Measurements from ENCODE around the gene GEMIN7.

Gene GEMIN7, protein sequence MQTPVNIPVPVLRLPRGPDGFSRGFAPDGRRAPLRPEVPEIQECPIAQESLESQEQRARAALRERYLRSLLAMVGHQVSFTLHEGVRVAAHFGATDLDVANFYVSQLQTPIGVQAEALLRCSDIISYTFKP

DNA sequence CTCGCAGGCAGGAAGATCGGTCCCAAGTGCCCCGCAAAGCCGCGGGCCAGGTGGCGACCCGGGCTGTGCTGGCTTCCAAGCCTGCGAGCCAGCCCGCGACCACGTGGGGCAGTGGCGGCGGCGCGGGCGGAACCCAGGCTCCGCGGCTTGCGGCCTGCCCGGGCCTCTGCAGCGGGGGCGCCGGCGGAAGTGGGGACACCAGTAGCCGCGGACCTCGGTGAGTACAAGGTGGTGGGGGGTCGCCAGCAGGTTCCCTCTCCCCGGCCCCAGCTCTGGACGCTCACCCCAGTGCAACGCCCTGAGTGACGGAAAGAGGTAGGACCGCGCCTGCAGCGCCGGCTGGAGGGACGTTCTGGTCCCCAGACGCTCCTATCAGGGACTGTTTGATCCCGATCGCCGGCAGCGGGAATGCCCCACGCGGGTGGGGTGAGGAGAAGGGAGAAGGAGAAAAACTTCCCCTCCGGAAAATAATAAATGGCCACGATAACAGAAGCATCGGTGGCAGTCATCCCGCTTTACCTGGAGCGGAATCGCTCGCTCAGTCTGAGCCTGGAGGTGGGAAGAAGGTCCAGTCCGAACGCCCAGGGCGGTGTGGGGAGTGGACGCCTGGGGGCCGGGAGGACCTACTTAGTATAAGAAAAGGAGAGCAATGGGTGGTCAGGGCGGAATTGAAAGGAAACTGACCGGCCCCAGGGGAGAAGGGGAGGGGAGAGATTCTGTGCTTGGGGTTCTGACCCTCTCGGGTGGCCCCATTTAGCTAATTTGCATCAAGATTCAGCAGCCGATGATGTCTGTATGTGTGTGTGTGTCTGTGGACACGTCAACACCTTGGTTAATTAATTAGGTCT lies at the start of gene GEMIN7:
GEMIN7 (plus strand) TSS at position 198 of the 848 bp plus-strand sequence. CDS start 10,855 bp downstream, outside the sequence.
- no peak for DNase-seq (ENCODE audit: low spot score)

DNA sequence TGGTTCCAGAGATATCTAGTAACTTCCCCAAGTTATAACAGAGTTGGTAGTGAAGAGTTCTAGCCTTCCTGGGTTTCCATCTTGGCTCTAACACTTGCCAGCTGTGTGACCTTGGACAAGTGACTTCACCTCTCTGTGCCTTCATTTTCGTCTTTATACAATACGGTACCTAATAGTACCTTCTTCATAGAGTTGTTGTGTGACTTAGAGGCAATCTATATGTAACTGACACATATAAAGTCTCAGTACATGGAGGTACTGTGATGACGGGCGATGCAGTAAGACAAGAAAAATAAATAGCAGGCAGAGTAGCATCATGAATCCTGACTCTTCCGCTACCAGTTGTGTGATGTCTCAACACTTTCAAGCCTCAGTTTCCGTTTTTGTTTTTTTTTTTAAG lies 48.2 kb upstream of the GEMIN7 start:
- DNase-seq (ENCODE audit: low spot score): no peak

- DNase-seq (ENCODE audit: low spot score): no peak
Observed at GRCh38 chr19:45032421-45032820, 46.6 kb upstream of the GEMIN7 start.

GRCh38 chr19:45035755-45036154 lies 43.3 kb upstream of the GEMIN7 start:
- no peak for DNase-seq (ENCODE audit: low spot score)

GRCh38 chr19:45037393-45038169 lies 41.5 kb upstream of the GEMIN7 start:
- DNase-seq (ENCODE audit: low spot score): no peak

DNA sequence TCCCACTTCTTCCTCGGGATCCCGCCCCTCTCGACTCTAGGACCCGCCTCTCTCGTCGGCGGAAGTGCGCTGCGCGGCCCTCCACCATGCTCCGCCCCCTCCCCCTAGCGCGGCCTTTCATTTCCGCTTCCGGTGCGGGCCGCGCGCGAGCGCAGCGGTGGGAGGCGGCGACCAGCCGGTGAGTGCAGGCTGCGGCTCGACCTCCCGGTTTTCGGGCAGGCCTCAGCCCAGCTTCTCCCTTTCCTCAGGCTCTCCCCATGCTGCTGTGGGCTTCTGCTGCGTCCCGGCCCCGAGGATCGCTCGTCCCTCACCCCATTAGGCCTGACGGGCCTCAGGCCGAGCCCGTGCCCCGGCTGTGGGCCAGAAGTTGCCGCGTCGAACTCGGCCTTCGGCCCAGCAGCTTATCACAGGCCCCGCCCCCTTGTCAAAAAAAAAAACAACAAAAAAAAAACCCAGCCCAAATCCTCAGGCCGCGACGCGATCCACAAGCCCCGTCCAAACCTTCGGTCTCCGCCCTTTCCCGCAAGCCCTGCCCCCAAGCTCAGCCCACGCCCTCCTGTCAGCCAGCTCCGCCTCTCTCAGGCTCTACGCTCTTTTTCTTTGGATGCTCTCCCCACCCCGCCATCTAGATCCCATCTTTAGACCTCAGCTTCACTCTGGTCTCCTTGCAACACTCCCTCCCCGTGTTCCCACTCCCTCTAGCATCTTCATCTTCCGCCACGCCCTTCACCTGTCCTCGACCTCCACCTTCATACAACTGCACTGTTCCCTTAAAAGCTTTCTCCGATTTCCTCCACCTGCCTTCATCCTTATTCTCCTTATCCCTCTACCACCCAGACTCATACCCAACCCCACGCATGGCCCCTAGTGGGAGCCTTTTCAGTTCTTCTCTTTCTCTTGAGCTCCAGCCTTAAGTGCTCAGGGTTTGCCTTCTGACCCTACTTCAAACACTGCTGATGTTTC lies 39.8 kb upstream of the GEMIN7 start, which contains the start of gene CLASRP:
CLASRP (plus strand) TSS at position 115 of the 963 bp plus-strand sequence. CDS start 1,168 bp downstream, outside the sequence.
- peak; percentile 90 for DNase-seq (ENCODE audit: low spot score)

GRCh38 chr19:45040059-45040771 lies 38.8 kb upstream of the GEMIN7 start:
- DNase-seq (ENCODE audit: low spot score): no peak

DNA sequence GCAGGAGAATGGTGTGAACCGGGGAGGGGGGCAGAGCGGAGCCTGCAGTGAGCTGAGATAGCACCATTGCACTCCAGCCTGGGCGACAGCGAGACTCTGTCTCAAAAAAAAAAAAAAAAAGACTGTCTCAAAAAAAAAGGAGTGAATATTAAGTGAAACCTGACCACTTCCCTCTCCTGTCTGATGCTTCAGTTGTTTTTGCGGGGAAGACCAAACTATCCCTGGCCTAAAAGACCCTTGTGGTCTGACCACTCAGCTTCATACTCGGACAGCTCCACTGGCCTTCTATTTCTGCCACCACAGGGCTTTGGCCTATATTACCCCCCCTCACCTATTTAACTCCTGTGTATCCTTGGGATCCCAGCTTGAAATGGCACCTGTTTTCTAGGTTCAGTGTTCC lies 37.9 kb upstream of the GEMIN7 start:
- DNase-seq (ENCODE audit: low spot score): no peak

DNA sequence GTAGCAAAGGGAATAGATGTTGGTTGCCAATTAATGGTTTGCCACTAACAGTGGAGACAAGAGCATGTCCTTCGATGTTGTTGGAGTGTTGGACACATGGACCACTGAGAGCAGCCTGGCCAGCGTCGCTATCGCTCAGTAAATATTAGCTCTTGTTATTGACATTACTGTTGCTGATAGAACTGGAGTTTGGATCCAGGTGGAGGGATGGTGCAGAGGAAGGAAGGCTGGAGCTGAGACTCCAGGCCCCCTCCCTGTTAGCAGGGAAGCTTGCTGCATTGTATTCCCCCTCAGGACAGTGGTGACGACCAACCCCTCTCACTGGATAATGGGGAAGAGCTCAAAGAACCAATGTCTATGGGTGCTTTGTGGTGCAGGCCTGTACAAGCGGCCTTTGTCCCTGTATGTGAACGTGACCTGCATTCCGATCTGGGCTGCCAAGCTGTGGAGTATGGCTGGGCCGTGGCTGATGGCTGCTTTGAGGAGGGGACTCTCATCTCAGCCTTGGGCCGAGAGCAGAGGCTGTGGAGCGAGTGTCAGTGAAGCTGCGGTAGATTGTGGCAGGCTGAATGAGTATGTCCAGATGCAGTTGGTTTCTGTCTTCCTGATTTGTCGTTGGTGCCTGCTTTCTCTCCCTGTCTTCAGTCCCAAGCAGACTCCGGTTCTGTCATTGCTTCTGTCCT lies 33.2 kb upstream of the GEMIN7 start:
- DNase-seq (ENCODE audit: low spot score): peak; percentile 99

GRCh38 chr19:45046355-45046754 lies 32.7 kb upstream of the GEMIN7 start:
- DNase-seq (ENCODE audit: low spot score): no peak

- no peak for DNase-seq (ENCODE audit: low spot score)
Observed at GRCh38 chr19:45047188-45047797, 31.8 kb upstream of the GEMIN7 start.

DNA sequence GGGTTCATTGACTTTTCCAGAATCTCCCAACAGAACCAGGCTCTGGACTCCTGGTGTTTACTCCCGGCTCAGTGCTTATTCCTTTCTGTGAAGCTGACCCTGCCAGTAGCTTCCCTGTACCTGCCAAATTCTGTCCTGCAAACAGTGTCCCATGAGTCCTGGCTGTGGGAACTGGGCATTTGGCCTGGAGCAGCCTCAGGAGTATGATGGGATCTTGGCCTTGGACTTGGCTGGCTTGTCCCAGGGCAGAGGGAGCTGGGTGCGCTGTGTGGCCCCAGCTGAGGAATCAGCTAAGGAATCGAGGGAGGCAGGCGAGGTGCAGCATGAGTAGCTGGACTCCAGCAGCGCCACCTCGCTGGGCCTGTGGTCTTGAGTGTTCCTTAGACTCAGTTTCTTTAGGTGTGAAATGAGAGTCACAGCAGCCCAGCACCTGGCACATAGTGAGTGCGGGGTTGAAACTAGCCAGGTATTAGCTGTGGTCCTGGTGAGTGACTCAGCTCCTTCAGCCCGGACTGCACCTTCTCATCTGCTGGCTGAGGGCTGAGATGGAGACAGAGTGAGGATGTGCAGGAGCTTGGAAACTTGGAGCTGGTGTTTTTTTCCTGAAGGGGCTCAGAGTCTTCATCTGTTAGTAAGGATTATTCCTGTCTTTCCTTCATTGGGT lies 29.9 kb upstream of the GEMIN7 start:
- DNase-seq (ENCODE audit: low spot score): peak; percentile 51

DNA sequence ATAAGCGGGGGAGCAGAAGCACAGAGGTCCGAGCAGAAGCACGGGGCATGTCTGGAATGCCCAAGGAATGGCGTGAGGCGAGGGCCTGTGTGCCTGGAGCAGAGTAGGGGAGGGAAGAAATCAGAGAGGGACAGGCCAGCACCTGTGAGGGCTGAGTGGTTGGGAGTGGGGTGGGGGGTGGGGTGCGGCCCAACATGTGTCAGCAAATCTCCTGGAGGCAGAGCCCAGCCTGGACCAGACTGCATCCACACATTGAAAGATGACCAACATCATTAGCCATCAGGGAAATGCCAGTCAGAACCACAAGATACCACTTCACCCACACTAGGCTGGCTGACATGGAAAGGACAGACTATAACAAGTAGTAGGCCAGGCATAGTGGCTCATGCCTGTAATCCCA lies 29.0 kb upstream of the GEMIN7 start:
- no peak for DNase-seq (ENCODE audit: low spot score)

DNA sequence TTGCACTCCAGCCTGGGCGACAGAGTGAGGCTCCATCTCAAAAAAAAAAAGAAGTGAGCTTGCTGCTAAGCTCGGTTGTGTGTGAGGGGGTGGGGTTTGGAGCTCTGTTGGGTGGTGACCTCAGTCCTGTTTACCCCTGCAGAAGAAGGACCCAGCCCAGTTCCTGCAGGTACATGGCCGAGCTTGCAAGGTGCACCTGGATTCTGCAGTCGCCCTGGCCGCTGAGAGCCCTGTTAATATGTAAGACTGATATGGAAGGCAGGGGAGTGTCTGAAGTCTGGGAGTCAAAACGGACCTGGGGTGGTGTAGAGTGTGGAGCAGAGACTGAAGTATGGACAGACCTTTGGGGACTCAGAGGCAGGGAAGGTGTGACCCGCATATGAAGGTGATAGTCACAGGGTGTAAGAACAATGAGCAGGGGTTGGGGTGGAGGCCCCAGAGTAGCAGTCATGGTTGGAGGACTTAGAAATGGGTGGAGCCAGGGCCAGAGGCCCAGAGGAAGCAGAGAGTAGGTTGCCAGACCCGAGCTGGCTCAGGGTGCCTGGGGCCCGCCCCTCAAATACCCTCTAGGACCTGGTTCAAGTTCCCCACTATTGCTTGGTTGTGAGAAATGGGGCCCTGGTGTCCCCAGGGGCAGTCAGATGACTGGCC lies 27.0 kb upstream of the GEMIN7 start:
- no peak for DNase-seq (ENCODE audit: low spot score)

- DNase-seq (ENCODE audit: low spot score): no peak
Observed at GRCh38 chr19:45056831-45057230, 22.2 kb upstream of the GEMIN7 start.

DNA sequence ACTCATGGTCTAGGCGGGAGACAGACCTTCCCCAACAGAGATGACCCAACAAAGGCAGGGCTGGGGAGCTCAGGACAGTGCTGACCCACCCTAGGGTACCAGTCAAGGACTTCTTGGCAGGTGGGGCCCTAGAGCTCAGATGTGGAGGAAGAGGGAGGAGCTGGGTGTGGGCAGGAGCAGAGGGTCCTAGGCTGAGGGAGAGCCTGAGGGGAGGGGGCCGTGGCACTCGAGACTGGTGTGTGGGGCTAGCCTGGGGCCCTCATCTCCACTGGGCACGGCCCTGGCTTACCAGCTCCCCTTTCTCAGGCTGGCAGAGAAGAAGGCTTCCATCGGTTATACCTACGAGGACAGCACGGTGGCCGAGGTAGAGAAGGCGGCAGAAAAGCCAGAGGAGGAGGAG lies 21.6 kb upstream of the GEMIN7 start:
- no peak for DNase-seq (ENCODE audit: low spot score)

GRCh38 chr19:45058622-45059159 lies 20.4 kb upstream of the GEMIN7 start:
- DNase-seq (ENCODE audit: low spot score): no peak

- DNase-seq (ENCODE audit: low spot score): peak; percentile 79
Observed at GRCh38 chr19:45059258-45059965, 19.6 kb upstream of the GEMIN7 start.
